Measurements from ENCODE around the gene CCDC187. TPM values are rescaled to one million over a fixed set of nuclear protein-coding genes. Genes with fewer than 3 reads are reported as not detected.

CCDC187 gene
- total RNA-seq, 2 donors from 2014 or later, result 0.04 to 0.09 TPM

- H3K9me3 ChIP-seq (ENCODE audit: control insufficient read depth, low read length), result no peaks in the 10 kb centered on the region
- TF ChIP-seq CTCF (conservative IDR thresholded peaks at IDR 0.05), result no peak
- Mint-ChIP-seq H3K36me3 (ENCODE audit: low read depth) (no peaks in the 10 kb centered on the region), H3K9me3 (no peaks in the 10 kb centered on the region), H3K27me3 (ENCODE audit: insufficient read depth) (no peaks in the 10 kb centered on the region), H3K4me1 (no peaks in the 10 kb centered on the region), H3K4me3 (no peak overlapping the region), H3K27ac (no peak overlapping the region)
- no peak overlapping the region for H3K27ac ChIP-seq (ENCODE audit: low read depth, low read length)
- 93 to 94% methylated on average over 26 to 34 of the region's 34 CpGs for WGBS, 2 experiments (ENCODE audit: insufficient coverage in 1 of 2, insufficient read length in 1 of 2)
- no peak overlapping the region for H3K9ac ChIP-seq (ENCODE audit: extremely low read depth, low read length, poor library complexity, severe bottlenecking)
- peak; percentile 45 for DNase-seq
- no peaks in the 10 kb centered on the region for H3K4me1 ChIP-seq (ENCODE audit: control insufficient read depth, insufficient read depth, low read length)
- H3K36me3 ChIP-seq (ENCODE audit: control insufficient read depth, insufficient read depth, low read length), result no peaks in the 10 kb centered on the region
- H3K4me3 ChIP-seq (ENCODE audit: low read length), result no peak overlapping the region
- H3K27me3 ChIP-seq (ENCODE audit: control insufficient read depth, insufficient read depth, low read length, poor library complexity, severe bottlenecking), result no peaks in the 10 kb centered on the region
Measured at GRCh38 chr9:136303066-136303824, 649 bp downstream of the CCDC187 start.

- Histone ChIP-seq H3K4me3 (ENCODE audit: low read length) (no peak overlapping the region), H3K9ac (ENCODE audit: extremely low read depth, low read length, poor library complexity, severe bottlenecking) (no peak overlapping the region), H3K36me3 (ENCODE audit: control insufficient read depth, insufficient read depth, low read length) (no peaks in the 10 kb centered on the region), H3K27me3 (ENCODE audit: control insufficient read depth, insufficient read depth, low read length, poor library complexity, severe bottlenecking) (no peaks in the 10 kb centered on the region), H3K9me3 (ENCODE audit: control insufficient read depth, low read length) (no peaks in the 10 kb centered on the region), H3K4me1 (ENCODE audit: control insufficient read depth, insufficient read depth, low read length) (no peaks in the 10 kb centered on the region), H3K27ac (ENCODE audit: low read depth, low read length) (no peak overlapping the region)
- no peak for TF ChIP-seq CTCF (conservative IDR thresholded peaks at IDR 0.05)
- H3K9me3 Mint-ChIP-seq, result no peaks in the 10 kb centered on the region
- no peaks in the 10 kb centered on the region for H3K36me3 Mint-ChIP-seq (ENCODE audit: low read depth)
- WGBS, 2 experiments (ENCODE audit: insufficient coverage in 1 of 2, insufficient read length in 1 of 2), result 91% methylated on average over 3 to 12 of the region's 12 CpGs
- H3K27me3 Mint-ChIP-seq (ENCODE audit: insufficient read depth), result no peaks in the 10 kb centered on the region
- DNase-seq, result no peak
- H3K4me1 Mint-ChIP-seq, result no peaks in the 10 kb centered on the region
- H3K27ac Mint-ChIP-seq, result no peak overlapping the region
- H3K4me3 Mint-ChIP-seq, result no peak overlapping the region
Measured at GRCh38 chr9:136302527-136302926, 1.4 kb downstream of the CCDC187 start.

- no peak for TF ChIP-seq CTCF (conservative IDR thresholded peaks at IDR 0.05)
- Mint-ChIP-seq H3K27ac (no peak overlapping the region), H3K9me3 (no peaks in the 10 kb centered on the region), H3K4me3 (no peak overlapping the region), H3K36me3 (ENCODE audit: low read depth) (no peaks in the 10 kb centered on the region), H3K27me3 (ENCODE audit: insufficient read depth) (no peaks in the 10 kb centered on the region), H3K4me1 (no peaks in the 10 kb centered on the region)
- Histone ChIP-seq H3K36me3 (ENCODE audit: control insufficient read depth, insufficient read depth, low read length) (no peaks in the 10 kb centered on the region), H3K9me3 (ENCODE audit: control insufficient read depth, low read length) (no peaks in the 10 kb centered on the region), H3K9ac (ENCODE audit: extremely low read depth, low read length, poor library complexity, severe bottlenecking) (no peak overlapping the region), H3K4me1 (ENCODE audit: control insufficient read depth, insufficient read depth, low read length) (no peaks in the 10 kb centered on the region), H3K27me3 (ENCODE audit: control insufficient read depth, insufficient read depth, low read length, poor library complexity, severe bottlenecking) (no peaks in the 10 kb centered on the region), H3K27ac (ENCODE audit: low read depth, low read length) (no peak overlapping the region), H3K4me3 (ENCODE audit: low read length) (no peak overlapping the region)
- DNase-seq, result no peak
- 90 to 95% methylated on average over 7 to 13 of the region's 13 CpGs for WGBS, 2 experiments (ENCODE audit: insufficient coverage in 1 of 2, insufficient read length in 1 of 2)
Measured at GRCh38 chr9:136300866-136301265, 3.0 kb downstream of the CCDC187 start.

Data from endodermal cell (in vitro differentiated cells).